Astrocyte of the spinal cord (primary cell): ENCODE measurements around the gene CTDSP1.

Experiments used
- DNase-seq: peaks from one replicate; pipeline ENCODE4 v3.0.0; 2011; ENCODE audit warnings: low read depth, low spot score
- H3K4me3 ChIP-seq: 2 replicates; pipeline ENCODE4 v1.5.1; 2011; ENCODE audit warnings: low read depth, mild to moderate bottlenecking, low read length, moderate library complexity
- CTCF ChIP-seq: IDR thresholded peaks from 2 replicates; pipeline ENCODE4 v1.5.1; 2012; ENCODE audit warnings: low read depth, mild to moderate bottlenecking, low read length, inconsistent platforms
- in situ Hi-C: cut with HindIII; loops from 2 replicates; pipeline ENCODE4 v1.10.0; 2017; ENCODE audit warnings: low sequenced_read_pairs

The CTDSP1 gene

GRCh38 chr2:218452079-218452478, 52.4 kb downstream of the CTDSP1 start:
- no peak for TF ChIP-seq CTCF
- H3K4me3 ChIP-seq = no peak overlapping the region
- in situ Hi-C loops = no loop called here
- no peak for DNase-seq
